NCI-H460 (cell line): Measurements from ENCODE around the gene SAP25. TPM values are rescaled to one million over a fixed set of nuclear protein-coding genes. Genes with fewer than 3 reads are reported as not detected.
"Not testable (repeated sequence)": the region's sequence is repeated elsewhere in the genome, so short reads cannot be mapped to it uniquely, and the experiment has no call there.

Source experiments
- DNase-seq: peaks from one replicate; pipeline ENCODE4 v3.0.0-alpha.2; 2016; ENCODE audit warnings: low read depth; ENCODE audit errors: extremely low read depth
- total RNA-seq: library from RNA; depleted of rRNA; stranded (reverse); fragments of >200 nt; shearing (Covaris generic); gene quantifications from 2 replicates; pipeline ENCODE4 v1.2.3, GENCODE V29; 2014

Gene SAP25
- total RNA-seq, 1 experiment from 2014 or later, result 0.52 TPM

- no peak for DNase-seq
Observed at GRCh38 chr7:100563100-100563564, 10.6 kb downstream of the SAP25 start.

DNA sequence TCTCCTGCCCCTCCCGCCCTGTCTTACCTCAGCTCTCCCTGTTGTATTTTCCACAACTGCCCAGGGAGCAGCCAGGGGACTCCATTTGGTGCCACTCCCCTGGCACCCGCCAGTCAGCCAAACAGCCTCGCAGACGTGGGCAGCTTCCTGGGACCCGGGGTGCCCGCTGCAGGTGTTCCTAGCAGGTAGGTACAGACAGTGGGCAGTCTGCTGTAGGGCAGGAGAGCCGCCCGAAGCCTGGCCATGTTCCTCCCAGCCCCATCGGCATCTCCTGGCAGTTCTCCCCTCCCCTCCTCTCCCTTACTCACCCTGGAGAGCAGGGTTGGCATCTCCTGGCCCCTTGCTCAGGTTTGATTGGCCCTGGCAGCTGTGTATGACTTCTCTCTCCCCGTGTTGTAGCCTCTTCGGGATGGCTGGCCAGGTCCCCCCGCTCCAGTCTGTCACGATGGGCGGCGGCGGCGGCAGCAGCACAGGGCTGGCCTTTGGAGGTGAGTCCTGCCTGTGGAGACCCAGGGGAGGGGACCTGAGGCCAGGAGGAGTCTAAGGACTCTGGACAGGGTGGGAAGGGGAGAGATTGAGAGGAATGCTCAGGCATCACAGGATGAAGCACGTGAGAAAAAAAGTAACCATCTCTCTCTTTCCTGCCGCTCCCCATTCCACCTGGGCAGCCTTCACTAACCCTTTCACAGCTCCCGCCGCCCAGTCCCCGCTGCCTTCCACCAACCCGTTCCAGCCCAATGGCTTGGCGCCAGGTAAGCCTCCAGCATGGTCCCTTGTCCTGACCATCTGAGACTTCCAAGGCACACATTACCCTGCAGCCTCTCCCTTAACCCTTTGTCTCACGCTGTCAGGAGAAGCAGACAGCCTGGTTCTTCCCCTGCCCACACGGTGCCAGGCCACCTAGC lies 11.3 kb downstream of the SAP25 start:
- DNase-seq, result no peak

- no peak for DNase-seq
Observed at GRCh38 chr7:100561491-100562194, 12.1 kb downstream of the SAP25 start.

DNA sequence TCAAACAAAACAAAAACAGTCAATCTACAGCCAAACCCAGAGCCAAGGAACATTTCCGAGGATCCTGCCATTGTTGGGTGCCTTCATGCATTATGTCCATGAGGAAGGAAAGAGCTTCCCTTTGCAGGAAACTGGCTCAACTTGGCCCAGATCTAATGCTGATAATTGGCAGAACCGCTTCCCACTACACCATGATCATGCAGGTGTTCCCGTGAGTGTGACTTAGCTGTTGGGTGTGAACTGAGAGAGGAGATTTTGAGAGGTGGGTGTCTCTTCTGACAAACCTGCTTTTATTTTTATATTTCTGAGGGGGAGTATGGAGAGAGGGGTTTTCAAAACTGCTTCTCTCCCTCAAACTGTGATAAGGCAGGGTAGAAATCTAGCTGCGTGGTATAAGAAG lies 14.6 kb downstream of the SAP25 start:
- no peak for DNase-seq

GRCh38 chr7:100556541-100556940 lies 17.2 kb downstream of the SAP25 start:
- no peak for DNase-seq

DNA sequence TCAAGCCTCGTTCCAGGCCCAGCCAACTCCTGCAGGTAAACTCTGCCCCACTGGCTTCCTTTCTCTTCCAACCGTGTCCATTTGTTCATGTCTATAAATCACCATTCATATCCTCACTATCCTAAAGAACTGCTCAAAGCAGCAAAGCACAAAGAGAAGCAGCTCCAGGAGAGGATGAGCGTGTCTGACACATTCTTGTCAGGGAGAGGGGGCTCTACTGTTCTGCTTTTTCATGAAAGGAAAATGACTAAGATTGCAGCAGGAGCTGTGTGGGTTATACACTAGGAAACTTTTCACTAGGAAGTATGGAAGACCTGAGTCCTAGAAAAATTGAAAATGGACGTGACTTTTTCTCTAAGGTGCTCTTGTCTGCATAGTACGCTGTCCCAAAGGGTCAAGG lies 18.0 kb downstream of the SAP25 start:
- DNase-seq, result no peak

- no peak for DNase-seq
Observed at GRCh38 chr7:100553032-100553431, 20.7 kb downstream of the SAP25 start.

DNA sequence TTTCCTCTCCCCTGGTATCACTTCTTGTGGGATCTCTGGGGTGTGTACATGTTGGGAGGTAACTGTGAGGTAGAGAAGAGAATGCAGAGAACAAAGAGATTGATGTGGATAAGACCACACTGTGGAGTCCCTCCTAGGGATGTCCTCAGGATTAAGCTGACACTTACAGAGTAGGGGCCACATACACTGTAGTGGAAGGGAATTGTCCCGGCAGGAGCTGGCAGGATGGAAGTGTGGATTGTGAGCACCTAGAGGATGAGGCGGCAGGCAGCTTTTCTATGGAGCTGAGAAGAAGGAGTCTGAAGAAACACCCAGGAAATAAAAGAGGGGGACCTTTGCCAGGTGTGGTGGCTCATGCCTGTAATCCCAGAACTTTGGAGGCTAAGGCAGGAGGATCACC lies 21.2 kb downstream of the SAP25 start:
- no peak for DNase-seq

- DNase-seq, result not testable (repeated sequence)
Observed at GRCh38 chr7:100548446-100548845, 25.3 kb downstream of the SAP25 start.

DNA sequence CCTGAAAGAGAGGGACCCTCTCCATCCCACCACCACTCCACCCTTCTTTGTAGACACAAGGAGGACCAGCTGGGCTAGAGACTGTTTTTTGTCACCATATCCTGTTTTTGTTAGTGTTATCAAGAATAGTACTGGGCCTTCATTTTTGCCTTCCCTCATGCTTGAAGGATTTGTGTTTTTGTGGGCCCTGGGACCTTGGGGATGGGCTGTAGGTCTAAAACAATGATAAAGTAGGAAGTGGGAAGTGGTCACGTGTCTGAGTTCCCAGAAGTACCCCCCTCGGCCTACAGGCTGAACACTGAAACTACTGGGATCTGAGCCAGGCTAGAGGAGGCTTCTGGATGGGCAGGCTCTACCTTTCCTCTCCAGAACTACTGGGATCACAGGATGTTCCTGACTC lies 25.8 kb downstream of the SAP25 start:
- DNase-seq, result no peak

DNA sequence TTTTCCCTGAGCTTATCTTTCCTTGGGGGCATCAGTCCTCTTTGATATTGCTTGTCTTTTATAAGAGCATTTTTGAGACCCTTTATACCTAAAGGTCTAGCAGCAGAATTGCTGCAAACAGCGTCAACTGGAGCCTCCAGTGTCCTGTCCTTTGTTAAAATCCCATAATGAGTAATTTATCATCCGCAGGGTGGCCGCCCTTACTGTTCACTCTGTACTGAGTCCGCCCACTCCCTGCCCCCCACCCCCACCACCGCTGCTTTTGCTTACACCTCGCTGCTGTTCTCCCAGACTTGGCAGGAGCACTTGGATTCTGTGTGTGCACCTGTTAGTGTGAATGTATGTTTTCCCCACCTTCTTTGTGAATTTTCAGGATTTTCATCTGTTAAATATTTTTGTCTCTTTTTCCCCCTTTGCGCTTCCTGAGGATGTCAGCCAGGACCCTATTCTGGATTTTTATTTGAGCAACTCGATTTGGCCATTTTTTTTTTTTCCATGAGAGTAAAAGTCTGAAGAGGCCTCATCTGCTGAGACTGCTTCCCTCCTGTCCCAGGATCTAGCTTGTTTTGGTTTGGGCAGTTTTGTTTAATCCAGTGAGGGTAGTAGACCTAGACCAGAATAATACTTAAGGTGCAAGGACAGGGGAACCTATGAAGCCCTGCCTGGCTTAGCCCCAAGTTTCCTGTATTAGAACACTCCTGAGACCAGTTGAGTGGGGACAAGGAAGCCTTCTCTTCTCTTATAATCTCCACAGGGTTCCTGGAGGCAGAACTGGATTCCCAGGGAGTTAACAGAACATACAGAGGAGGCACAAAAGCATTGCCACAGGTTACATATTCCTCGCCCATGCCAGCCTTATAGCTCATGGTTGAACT lies 26.5 kb downstream of the SAP25 start:
- no peak for DNase-seq

GRCh38 chr7:100546129-100546925 lies 27.4 kb downstream of the SAP25 start:
- no peak for DNase-seq

- DNase-seq, result peak; percentile 23
Observed at GRCh38 chr7:100545360-100546128, 28.2 kb downstream of the SAP25 start.

DNA sequence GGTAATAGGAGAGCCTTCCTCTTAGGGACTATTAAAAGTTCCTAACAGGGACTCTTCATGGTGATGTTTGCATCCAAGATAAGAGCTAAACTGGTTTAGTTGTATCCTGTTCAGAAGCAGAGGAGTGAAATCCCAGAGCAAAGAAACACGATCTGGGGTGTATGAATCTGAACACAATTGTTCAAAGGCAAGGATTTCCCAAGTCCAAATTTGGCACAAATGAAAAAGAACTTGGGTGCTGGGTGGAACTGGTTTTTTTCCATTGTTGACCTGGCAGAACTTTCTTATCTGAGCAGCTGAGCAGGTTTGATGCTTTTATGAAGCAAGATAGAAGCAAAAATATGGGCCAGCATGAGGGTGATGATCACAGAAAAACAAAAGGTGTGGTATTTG lies 28.7 kb downstream of the SAP25 start:
- DNase-seq, result no peak

DNA sequence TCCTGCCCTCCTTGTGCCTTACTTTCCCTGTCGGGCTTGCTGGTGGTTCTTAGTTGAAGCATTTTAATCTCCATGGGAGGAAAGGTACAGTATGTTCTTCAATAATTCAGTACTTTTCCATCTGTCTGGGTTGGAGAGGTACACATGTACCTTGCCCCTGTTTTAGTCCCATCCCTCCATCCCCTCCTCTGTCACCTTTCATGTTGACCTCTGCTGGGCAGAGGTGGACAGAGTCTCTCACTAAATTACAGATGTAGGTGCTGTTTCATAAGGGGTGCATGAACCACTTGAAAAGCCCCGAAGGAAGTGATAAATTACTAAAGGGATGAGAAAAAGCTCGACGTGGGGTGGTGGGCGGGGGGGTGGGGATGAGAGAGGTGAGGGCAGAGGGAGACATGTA lies 29.3 kb downstream of the SAP25 start:
- DNase-seq, result no peak

DNA sequence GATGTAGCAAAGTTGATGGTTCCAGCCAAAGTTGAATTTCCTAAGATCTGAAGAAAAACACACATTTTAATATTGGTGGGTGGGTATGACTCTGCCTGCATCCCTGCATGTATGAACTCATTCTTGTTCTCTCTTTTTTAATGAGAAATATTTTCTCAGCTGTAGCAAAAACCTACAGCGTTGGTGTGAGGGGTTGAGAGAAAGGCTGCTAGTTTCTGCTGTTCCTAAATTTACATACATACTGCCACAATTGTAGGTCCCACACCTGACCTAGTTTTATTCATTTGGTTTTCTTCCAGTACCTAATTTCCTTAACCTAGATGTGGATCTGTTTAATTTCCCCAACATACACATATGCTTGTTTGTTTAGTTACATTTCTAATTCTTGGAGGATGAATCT lies 30.1 kb downstream of the SAP25 start:
- no peak for DNase-seq

GRCh38 chr7:100541309-100541708 lies 32.4 kb downstream of the SAP25 start:
- DNase-seq, result not testable (repeated sequence)

GRCh38 chr7:100540073-100540723 lies 33.5 kb downstream of the SAP25 start:
- no peak for DNase-seq
